Stimulated activated CD8-positive, alpha-beta memory T cell treated with anti-CD3 and anti-CD28 coated beads, Interleukin-4, amount 100 ng/mL, for 48 hours (primary cell): ENCODE measurements around the gene KCNK17.

Source experiments
- DNase-seq: peaks from one replicate; pipeline ENCODE4 v3.0.0-alpha.2; 2020

KCNK17 gene

DNA sequence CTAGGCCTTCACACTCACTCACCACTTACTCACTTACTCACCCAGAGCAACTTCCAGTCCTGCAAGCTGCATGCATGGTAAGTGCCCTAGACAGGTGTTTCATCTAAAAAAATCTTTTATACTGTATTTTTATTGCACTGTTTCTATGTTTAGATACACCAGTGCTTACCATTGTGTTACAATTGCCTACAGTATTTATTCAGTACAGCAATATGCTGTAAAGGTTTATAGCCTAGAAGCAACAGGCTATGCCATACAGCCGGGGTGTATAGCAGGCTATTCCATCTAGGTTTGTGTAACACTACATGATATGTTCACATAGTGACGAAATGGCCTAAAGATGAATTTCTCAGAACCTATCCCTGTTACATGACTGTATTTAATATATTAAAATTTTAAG is 47.8 kb downstream of the KCNK17 start:
- no peak for DNase-seq

- no peak for DNase-seq
Observed at GRCh38 chr6:39263303-39264037, 50.7 kb downstream of the KCNK17 start.

DNA sequence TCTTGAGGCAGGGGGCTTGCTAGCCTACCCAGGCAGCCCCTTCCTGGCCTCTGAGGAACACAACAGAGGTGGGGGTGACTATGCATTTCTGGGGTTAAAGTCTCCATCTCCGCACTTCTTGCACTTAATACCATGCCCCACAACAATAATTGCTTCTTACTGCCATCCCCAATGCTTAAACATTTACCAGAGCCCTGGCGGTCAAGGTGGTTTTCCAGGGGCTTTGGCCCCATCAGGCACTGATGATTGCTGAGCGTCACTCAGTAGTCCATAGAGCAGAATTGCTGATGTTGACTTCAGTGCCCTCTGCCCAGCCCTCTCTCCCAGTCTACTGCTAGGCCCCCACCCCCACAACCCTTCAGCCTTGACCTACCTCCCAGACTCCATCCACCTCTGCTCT is 52.5 kb downstream of the KCNK17 start:
- DNase-seq: no peak

DNA sequence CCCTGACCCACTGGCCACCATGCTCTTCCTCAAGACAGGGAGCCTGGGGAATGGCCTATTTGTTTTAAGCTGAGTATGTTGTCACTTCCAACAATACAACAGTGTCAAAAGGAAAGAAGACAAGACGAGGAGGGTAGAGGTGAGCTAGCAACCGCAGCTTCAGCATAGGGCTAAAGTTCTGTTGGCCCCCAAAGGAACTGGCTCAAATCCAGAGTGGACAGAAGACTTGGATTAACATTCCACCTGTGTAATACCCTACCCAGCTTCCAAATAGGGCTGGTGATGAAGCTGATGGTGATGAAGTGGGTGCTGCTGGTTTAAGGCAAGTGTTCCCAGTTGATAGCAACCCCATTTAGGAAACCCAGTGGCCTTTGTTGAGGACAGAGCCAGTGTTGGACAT is 53.3 kb downstream of the KCNK17 start:
- no peak for DNase-seq

DNA sequence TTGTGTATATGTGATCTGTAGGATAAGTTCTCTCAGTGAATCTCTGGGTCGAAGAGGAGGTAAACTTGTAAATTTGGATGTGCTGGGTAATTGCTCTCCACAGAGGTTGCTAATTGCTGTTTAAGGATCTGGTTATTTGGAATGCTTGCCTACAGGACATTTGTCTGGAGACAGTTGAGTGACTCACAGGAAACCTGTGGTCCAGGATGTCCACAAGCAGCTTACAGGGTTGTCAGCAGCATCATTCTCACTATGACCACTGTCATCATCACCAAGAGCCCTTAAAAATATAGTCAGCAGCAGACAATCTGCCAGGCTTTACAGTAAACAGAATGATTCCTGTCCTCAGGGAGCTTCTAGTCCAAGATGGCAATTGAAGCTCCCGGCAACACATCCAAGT is 53.8 kb downstream of the KCNK17 start:
- DNase-seq: no peak

DNA sequence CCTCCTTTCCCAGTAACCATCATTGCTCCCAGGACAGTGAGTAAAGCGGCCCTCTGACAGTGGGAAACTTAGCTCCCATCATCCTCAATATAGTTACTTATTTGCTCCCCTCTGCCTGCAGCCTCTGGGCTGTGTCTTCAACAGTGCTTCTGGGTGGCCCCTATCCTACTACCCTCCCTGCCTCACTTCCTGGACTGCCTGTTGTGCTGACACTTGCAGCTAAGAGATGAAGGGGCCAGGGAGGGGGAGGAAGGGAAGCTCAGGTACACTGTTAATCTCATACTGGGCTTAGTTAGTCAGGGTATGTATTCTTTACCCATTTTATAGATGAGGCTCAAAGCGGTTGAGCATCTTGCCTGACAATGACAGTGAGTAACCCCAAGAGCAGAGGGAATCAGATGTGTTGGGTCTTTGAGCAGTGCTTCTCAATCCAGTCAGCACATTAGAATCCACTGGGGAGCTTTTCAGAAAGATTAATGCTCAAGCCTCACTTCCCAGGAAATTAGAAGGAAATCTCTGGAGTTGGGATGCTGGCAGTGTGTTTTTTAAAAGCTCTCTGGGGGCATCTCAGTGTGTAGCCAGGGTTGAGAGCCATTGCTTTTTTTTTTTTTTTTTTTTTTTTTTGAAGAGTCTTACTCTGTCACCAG is 57.8 kb downstream of the KCNK17 start:
- no peak for DNase-seq

GRCh38 chr6:39254999-39255535 is 59.2 kb downstream of the KCNK17 start:
- DNase-seq: no peak

- DNase-seq: no peak
Observed at GRCh38 chr6:39251406-39251805, 62.8 kb downstream of the KCNK17 start.

DNA sequence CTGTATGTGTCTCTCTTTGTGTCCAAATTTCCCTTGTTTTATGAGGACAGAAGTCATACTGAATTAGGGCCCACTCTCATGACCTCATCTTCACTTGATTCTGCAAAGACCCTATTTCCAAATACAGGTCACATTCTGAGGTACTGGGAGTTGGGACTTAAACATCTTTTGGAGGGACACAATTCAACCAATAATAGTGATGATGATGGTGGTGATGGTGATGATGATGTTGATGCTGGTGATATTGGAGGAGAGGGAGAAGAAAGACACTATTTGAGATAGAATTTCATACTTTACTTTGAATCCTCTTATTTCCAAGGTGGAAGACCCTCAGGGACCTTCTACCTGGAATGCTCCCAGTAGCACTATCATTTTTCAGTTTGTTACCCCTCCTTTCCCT is 63.7 kb downstream of the KCNK17 start:
- DNase-seq: no peak

GRCh38 chr6:39249278-39249677 is 64.9 kb downstream of the KCNK17 start:
- no peak for DNase-seq
